ENCODE data around the gene UBTD1.
"Not testable (repeated sequence)": the region's sequence is repeated elsewhere in the genome, so short reads cannot be mapped to it uniquely, and the experiment has no call there.

The UBTD1 gene

DNA sequence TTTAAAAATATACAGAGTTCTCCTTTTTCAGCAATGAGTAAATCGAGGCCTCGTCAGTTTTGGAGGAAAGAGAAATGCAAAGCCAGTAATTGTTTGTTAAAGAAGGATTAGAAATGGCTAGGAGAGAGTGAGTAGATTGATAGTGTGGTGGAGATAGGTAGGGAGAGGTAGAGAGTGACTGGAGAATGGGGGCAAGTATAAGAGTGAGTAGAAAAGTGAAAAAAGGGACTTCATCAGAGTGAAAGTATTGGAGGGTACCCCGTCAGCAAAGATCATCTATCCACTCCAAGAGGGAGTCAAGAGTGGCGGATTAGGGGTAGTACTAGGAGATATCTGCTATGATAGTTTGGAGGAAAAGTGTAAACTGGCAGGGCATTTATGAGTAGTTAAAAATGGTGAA, 64.6 kb downstream of the UBTD1 start:
- DNase-seq (ENCODE audit: low spot score), result no peak

DNA sequence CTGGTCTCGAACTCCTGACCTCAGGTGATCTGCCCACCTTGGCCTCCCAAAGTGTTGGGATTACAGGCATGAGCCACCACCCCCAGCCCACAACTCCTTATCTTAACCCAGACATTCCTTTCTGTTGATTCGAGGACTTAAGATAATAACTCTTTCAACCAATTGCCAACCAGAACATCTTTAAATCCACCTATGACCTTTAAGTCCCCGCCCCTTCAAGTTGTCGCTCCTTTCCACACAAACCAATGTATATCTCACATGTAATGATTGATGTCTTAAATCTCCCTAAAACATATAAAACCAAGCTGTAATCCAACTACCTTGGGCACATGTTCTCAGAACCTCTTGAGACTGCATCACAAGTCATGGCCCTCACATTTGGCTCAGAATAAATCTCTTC, 66.1 kb downstream of the UBTD1 start:
- DNase-seq (ENCODE audit: low spot score), result no peak

DNA sequence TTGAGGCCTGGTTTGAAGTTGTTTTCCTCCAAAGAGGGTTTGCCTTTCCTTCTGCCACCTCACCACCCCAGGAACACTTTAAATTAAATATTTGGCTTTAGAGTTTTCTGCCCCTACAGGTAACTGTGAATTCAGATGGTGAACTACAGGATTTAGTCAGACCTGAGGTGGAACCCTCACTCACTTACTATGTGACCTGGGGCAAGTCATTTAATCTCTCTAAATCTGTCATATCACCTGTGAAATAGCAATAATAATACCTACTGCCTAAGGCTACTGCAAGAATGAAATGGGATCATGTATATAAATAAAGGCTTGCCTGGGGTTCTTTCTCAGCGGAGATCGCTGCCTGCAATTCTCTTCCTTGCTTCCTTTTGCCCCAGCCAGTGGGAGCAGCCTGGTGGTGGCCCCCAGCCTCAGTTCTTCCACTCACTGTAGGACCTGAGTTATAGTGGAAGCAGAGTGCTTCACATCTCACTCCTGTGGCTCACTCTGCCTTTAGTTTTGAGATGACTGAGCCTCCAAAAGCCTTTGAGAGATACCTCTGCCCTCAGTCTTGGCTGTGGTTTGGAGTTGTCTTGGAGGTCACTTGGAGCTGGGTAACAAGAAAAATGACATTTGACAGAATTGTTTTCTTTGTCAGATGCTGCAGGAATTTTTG, 67.7 kb downstream of the UBTD1 start:
- no peak for DNase-seq (ENCODE audit: low spot score)

DNA sequence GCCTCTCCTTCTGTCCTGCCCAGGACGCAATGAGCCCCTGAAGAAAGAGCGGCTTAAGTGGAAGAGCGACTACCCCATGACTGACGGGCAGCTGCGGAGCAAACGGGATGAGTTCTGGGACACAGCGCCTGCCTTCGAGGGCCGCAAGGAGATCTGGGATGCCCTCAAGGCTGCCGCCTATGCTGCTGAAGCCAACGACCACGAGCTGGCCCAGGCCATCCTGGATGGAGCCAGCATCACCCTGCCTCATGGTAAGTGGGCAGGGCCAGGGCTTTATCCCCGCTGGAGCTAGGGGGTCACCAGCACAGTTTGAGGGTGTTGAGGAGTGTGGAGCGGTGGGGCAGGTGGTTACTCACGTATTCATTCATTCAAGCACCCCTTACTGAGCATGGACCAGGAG, 69.2 kb downstream of the UBTD1 start:
- DNase-seq (ENCODE audit: low spot score), result no peak

DNA sequence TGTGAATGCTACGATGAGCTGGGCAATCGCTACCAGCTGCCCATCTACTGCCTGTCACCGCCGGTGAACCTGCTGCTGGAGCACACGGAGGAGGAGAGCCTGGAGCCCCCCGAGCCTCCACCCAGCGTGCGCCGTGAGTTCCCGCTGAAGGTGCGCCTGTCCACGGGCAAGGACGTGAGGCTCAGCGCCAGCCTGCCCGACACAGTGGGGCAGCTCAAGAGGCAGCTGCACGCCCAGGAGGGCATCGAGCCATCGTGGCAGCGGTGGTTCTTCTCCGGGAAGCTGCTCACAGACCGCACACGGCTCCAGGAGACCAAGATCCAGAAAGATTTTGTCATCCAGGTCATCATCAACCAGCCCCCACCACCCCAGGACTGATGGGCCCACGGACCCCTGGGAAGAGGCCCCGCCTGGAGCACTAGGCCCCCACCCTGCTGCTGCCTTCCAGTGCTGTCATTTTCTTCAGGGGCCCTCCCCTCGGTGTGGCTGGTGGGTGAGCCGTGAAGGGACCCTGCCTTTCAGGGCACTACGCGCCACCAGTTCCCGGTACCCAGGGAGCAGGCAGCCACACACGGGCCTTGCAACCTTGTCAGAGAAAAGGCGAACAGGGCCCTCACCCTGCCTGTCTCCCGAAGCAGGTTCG, 71.5 kb downstream of the UBTD1 start:
- no peak for DNase-seq (ENCODE audit: low spot score)

DNA sequence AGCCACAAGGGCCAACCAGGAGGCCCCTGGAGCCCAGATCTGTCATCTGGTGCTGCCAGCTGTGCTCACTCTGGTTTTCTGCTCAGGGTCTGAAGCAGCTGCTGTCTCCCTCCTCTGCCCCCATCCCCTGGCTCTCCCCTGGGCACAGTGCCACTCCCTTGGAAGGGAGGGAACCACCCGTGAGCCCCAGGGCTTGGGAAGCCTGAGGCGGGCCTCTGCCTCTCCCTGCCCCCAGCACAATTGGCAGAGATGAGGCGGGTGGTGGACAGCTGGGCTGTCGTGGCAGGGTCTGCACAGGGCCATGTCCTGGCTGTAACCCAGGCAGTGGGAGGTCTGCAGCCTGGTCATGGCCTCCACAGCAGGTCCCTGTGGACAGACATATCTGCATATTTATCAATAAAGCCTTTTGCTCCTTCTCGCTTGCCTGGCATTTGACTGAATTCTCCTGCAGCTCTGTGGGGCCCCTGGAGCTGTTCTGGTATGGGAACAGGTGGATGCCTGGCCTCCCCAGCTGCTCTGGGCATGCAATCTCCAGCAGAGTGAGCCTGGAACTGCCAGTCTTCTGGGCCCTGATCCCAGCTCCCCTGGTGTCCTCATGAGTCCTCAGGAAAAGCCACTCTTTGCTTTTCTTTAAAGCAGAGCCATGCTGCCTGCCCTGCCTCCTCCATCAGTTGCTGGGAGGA, 72.2 kb downstream of the UBTD1 start:
- no peak for DNase-seq (ENCODE audit: low spot score)

DNA sequence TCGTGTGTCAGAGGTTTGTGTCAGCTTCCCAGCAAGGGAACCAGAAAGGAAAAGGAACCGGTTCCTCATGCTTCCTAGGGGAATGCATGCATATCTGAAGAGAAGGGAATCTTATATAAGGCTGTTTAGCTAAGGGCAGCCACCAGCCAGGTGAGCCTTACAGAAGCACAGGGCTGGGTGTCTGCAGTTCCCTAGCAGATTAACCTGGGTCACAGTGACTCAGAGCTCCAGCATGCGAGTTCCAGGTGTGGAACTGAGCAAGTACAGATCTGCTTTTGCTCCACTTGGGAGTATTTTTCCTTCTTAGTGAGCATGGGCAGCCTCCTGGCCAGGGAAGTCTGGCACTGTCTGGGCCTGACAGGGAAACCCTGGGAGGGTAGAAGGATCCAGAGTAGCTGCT, 72.9 kb downstream of the UBTD1 start:
- no peak for DNase-seq (ENCODE audit: low spot score)

DNA sequence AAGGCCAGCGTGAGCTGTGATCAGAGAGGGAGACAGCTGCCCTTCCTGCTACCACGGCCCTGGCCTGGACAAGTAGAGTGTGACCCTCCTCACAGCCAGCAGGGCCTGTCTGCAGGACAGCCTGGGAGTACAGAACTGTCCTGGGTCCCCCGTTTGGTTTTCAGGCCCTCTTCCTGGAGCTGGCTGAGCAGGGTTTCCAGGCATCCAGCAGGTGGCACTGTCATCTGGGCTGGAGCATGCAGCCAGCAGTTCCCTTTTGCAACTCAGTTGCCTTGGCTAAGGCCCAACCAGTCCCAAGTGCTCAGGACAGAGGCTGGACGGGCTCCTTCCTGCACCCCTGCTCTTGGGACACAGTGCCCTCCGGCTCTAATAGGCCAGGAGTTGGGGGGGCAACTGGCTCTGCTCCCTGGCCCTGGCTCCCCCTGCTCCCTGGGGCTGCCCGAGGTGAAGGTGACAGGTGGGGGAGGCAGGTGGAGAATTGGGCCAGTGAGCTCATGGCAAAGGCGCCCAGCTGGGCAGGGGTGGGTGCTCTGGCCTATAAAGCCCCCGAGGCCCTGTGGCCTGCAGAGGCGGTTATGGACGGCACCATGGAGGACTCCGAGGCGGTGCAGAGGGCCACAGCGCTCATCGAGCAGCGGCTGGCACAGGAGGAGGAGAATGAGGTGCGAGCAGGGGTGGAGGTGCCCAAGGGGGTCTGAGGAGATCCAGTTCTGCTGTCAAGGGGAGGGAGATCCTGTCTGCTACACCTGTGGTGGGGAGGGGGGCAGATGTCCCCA, 73.7 kb downstream of the UBTD1 start, which contains the start of gene ANKRD2:
ANKRD2 (plus strand) TSS at position 566 of the 776 bp plus-strand sequence; CDS start at position 576, 10 bp downstream.
- DNase-seq (ENCODE audit: low spot score), result peak; percentile 84

DNA sequence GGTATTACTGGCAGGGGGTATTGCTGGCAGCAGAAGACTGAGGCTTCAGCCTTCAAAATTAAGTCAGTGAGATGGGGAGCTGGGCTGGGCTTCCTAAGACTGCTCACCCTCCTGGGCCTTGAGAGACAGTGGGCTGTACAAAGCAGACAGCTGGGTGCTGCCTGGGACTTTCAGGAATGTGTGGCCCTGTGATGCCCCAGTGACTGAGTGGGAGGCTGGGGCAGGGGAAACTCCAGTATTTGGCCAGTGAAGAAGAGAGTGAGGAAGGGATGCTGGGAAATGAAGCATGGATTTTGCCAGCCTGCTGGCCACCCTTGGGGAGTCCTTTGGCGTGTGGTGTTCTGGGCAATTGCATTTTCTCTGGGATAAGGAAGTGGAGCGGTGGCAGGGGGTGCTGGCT, 74.3 kb downstream of the UBTD1 start:
- no peak for DNase-seq (ENCODE audit: low spot score)

DNA sequence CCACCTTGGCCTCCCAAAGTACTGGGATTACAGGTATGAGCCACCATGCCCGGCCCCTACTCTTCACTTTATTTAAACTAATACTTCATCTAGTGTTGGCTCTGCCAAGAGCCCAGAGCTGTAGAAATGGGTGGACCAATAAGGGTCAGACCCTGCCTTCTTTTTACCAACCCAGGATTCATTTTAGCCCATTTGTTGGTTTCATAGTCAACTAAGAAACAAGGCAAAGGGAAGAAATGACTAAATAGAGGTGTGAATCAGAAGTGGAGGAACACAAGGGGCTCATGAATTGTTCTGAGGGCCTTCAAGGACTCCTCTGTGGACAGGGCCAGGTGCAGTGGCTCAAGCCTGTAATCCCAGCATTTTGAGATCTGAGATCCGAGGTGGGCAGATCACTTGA, 74.9 kb downstream of the UBTD1 start:
- DNase-seq (ENCODE audit: low spot score), result no peak

DNA sequence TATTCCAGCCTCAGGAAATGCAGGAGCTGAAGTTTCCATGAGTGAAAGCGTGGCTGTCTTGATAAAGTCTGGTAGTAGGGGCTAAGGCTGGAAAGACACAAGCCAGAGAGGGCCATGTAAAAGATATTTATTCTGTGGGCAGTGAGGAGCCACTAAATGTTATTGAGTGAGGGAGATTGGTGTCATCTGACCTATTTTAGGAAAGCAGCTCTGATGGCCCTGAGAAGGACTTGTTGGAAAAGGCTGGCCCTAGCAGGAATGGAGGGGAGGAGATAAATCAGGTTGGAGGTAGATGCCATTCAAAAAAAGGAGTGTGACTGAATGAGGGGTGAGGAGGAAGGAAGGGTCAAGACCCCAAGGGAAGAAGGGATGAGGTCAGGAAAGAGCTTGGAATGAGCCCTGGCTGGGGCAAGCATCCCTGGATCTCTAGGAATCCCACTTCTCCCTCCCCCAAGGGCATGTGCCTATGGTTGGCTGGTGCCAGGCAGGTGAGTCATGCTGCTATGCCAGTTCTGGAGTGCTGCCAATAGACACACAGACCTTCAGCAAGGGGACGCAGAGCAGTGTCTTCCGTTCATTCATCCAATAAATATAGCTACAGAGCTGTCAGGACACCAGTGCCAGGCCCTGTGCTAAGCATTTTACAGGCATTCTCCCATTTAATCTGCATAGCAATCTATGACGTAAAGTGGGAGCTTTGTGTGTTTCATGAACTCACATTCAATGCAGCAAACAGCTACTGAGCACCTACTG, 75.8 kb downstream of the UBTD1 start:
- DNase-seq (ENCODE audit: low spot score), result no peak

DNA sequence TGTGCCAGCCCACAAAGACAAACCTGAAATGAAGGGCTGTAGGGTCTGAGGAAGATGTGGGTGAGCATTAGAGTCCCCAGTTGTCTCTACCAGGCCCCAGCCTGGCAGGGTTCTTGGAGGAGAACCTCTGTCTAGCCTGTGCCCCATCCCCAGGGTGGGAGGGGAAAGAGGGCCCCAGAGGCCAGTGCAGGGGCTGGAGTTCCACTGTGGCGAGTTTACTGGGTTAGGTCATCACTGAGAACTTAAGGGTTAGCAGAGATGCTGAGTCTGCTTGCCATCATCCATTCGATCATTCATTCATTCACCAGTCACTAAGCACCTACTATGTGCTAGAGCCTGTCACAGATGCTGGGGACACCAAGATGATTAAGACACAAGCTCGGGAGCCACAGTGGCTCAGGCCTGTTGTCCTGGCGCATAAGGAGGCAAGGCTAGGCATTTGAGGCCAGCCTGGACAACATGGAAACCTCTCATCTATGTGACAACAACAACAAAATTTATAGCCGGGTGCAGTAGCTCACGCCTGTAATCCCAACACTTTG, 76.5 kb downstream of the UBTD1 start:
- DNase-seq (ENCODE audit: low spot score), result no peak

DNA sequence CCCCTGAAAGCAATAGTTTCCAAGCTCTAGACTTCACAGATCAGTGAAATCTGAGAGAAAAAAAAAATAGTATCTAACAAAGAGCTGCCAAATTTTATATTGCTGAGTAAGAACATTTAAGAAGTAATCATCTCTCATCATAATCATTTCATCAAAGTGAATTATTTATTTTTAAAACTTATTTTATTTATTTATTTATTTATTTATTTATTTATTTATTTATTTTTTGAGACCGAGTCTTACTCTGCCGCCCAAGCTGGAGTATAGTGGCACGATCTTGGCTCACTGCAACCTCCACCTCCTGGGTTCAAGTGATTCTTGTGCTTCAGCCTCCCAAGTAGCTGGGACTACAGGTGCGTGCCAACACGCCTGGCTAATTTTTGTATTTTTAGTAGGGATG, 77.8 kb downstream of the UBTD1 start:
- DNase-seq (ENCODE audit: low spot score), result not testable (repeated sequence)

DNA sequence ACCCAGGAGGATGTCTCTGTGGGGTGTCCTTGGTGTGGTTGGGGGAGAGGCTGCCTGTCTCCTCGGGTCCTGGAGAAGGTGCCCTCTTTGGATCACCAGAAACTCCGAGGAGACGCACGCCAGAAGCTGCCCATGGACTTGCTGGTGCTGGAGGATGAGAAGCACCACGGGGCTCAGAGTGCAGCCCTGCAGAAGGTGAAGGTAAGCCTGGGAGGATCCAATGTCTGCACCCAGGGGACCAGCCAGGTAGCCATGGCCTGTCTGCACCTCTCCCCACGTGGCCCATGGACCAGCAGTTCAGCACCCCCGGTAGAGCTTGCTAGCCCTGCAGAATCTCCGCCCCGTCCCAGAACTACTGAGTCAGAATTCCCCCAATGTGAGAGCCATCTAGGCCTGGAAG, 79.0 kb downstream of the UBTD1 start:
- no peak for DNase-seq (ENCODE audit: low spot score)

DNA sequence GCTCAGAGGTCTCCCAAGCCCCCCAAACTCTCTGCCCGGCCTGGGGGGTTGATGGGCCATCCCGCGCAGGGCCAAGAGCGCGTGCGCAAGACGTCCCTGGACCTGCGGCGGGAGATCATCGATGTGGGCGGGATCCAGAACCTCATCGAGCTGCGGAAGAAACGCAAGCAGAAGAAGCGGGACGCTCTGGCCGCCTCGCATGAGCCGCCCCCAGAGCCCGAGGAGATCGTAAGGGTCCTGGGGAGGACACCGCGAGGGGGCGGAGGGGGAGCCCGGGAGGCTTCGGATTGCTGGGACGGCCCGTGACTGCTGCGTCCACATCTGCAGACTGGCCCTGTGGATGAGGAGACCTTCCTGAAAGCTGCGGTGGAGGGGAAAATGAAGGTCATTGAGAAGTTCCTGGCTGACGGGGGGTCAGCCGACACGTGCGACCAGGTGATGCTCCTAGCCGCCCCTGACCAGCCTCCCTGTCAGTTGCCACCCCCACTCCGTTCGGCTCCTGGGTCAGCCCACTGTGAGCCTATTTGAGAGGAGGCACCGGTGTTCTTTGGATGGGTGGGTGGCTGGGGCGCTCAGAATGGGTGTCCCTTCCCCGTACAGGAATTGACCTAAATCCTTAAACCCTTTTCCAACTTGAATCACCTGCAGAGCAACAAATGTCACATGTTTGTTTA, 79.6 kb downstream of the UBTD1 start:
- DNase-seq (ENCODE audit: low spot score), result no peak

DNA sequence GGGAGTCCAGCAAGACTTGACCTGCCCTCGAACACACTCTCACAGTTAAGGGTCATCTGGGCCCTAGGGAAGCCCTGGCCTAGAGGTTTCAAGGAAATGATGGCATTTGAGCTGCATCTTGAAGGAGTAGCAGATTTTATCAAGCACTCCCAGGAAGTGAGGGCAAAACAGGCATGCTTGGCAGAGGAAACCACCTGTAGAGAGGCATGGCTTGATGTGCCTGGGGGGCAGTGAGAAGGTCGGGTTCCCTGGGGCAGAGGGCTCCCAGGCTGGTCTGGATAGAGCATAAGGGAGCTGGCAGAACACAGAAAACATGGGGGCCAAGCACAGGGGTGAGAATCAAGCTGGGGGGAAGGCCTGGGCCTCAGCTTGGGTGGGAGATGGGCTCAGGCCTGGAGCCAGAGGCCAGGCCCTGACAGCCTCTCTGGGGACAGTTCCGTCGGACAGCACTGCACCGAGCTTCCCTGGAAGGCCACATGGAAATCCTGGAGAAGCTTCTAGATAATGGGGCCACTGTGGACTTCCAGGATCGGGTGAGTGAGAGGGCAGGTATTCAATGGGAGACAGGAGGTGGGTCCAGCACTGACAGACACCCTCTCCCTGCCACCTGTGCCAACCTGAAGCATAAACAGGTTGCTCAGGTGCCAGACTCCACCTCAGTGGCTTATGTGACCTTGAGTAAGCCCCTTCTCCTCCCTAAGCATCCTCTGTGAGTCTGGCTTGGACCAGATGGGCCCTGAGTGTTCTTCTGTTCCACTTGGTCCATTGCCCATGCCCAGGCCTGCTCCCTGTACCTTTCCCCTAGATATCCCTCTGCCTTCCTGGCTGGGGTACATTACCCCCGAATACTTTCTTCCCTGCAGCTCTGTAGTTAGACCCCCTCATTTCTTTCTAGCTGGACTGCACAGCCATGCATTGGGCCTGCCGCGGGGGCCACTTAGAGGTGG, 82.0 kb downstream of the UBTD1 start:
- no peak for DNase-seq (ENCODE audit: low spot score)

DNA sequence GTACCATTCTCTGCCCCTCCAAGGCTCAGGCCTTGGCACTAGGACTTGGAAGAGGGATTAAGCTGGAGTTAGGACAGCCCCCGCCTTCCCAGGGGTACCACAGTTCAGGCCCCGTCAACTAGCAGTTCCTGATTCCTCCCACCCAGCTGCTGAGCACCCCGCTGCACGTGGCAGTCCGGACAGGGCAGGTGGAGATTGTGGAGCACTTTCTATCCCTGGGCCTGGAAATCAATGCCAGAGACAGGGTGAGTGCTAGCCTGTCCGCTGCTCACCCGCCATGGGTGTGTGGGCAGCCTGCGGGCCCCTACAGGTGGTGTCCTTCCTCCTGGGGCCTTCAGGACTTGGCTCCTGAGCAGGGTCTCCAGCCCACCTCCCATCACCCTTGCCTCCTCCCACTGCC, 83.4 kb downstream of the UBTD1 start:
- DNase-seq (ENCODE audit: low spot score), result no peak

DNA sequence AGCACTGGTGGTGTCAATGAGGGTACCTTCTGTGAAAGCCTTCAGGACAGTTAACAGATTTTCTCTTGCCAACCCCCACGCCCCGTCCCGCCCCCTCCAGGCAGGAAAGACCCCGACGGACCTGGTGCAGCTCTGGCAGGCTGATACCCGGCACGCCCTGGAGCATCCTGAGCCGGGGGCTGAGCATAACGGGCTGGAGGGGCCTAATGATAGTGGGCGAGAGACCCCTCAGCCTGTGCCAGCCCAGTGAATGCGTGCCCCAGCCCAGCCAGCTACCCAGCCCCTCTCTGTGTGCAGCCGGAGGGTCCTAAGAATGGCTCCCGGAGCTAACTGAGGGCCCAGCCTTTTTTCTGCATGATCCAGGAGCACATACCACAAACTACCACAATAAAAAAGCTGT, 84.8 kb downstream of the UBTD1 start:
- no peak for DNase-seq (ENCODE audit: low spot score)

DNA sequence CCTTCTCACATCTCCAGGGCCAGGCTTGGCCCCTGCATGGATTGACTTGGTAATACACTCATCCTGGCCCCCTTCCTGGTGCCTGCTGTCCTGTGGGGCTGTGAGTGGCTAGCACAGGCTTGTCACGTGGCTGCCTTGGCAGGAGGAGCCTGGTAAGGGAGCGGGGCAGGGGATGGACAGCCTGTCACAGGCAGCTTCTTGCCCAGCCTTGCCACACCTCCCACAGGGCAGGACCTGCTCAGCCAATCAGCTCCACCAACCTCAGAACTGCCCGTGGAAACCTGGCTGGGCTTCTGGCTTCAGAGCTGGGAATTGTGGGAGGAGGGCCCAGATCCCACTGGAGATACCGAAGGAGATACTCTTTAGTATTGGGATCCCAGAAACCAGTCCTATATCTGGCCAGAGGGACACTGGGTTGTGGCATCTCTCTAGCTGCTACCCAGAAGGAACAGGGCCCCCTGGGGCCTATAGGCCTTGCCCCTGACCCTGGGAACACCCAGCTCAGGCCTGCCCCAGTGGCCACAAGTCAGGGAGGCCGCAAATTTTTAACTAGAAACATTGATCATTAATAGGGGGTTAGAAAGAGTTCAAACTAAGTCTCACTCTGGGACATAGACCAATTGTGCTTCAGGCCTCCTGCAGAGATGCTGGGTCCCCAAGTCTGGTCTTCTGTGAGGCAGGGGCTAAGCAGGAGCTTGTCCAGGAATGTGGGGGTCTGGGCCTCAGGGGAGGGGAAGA, 85.5 kb downstream of the UBTD1 start, which contains the start of gene HOGA1:
HOGA1 (plus strand) TSS at position 330 of the 738 bp plus-strand sequence; CDS start at position 645, 315 bp downstream.
- DNase-seq (ENCODE audit: low spot score), result peak; percentile 56

Data from HuH-7.5 (cell line).